ENCODE data around the gene CFAP97D1. TPM values are rescaled to one million over a fixed set of nuclear protein-coding genes. Genes with fewer than 3 reads are reported as not detected.
A peak's percentile ranks its signal among the peaks of the same experiment; 100 is the strongest.

The CFAP97D1 gene
- total RNA-seq (2014; rRNA removed; shearing (Covaris generic)) (not detected in 2 replicates), polyA plus RNA-seq (2016; fragmentation: Nextera tagmentation; extraction: Ambion mirVana) (not detected in 2 replicates)

DNA sequence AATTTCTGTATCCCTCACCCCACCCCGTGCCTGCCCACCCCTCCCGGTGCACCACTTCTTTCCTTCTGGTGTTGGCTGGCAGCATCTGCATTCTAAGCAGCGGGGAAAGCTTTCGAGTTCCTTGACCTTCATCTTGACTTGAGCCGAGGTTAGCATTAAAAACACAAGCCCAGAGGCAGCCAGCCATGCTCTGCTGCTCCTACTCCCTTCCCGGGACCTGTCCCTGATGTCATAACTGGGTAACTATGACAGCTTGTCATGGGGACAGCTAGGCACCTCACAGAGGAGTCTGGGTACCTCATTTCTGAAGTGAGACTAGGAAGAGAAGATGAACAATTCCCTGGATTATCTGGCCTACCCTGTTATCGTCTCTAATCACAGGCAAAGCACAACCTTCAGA, at the start of gene CFAP97D1:
Gene CFAP97D1, plus strand, starts transcription at position 301 of the 400 bp plus-strand sequence. Its CDS starts 28 bp downstream, at position 329.
- 0 out of 2 replicates have a peak within 1 kb of the TSS, but pooled peaks have one; percentile 92 for H3K27ac ChIP-seq
- H3K9ac ChIP-seq = peak within 1 kb of the TSS; percentile 98
- peak within 1 kb of the TSS; percentile 93 for H2AFZ ChIP-seq
- peaks cover 23% of the 10 kb centered on the region for H3K4me1 ChIP-seq (ENCODE audit: insufficient read depth)
- H3K36me3 ChIP-seq (ENCODE audit: low read depth) = no peaks in the 10 kb centered on the region
- no peaks in the 10 kb centered on the region for H4K20me1 ChIP-seq (ENCODE audit: insufficient read depth)
- H3K79me2 ChIP-seq (ENCODE audit: insufficient read depth) = peaks cover 20% of the 10 kb centered on the region
- H3K9me3 ChIP-seq (ENCODE audit: low read depth) = no peaks in the 10 kb centered on the region
- H3K27me3 ChIP-seq (replicated peaks; ENCODE audit: insufficient read depth) = peaks cover 8% of the 10 kb centered on the region
- no peaks in the 10 kb centered on the region for H3K9me2 ChIP-seq (ENCODE audit: insufficient read depth)
- WGBS, 2 experiments (ENCODE audit: low coverage in 1 of 2, low lambda C conversion rate in 2 of 2, missing lambda C conversion rate in 2 of 2) = 87 to 89% methylated on average over 7 of the region's 7 CpGs
- H3K4me2 ChIP-seq (ENCODE audit: unreplicated experiment) = peak within 1 kb of the TSS; percentile 93
- no peak for DNase-seq
- in situ Hi-C loops (cut with MboI) = no loop called here
- H3K4me3 ChIP-seq = peak within 1 kb of the TSS; percentile 79
- TF ChIP-seq EZH2 (IDR thresholded peaks at IDR 0.05; ENCODE audit: insufficient read depth, poor library complexity, severe bottlenecking) (no peak), EZH2phosphoT487 (IDR thresholded peaks at IDR 0.05; ENCODE audit: insufficient read depth, low read depth) (no peak)
- H3F3A ChIP-seq (ENCODE audit: insufficient read depth) = peaks cover 18% of the 10 kb centered on the region

GRCh38 chr17:43732958-43733357, 47.3 kb upstream of the CFAP97D1 start:
- in situ Hi-C loops (cut with MboI) = no loop called here
- no peak for TF ChIP-seq EZH2phosphoT487 (IDR thresholded peaks at IDR 0.05; ENCODE audit: insufficient read depth, low read depth)
- no peak for TF ChIP-seq EZH2 (IDR thresholded peaks at IDR 0.05; ENCODE audit: insufficient read depth, poor library complexity, severe bottlenecking)
- H3K9ac ChIP-seq = no peak overlapping the region
- no peaks in the 10 kb centered on the region for H3K9me3 ChIP-seq (ENCODE audit: low read depth)
- no peaks in the 10 kb centered on the region for H3K27me3 ChIP-seq (replicated peaks; ENCODE audit: insufficient read depth)
- H3K36me3 ChIP-seq (ENCODE audit: low read depth) = no peaks in the 10 kb centered on the region
- no peak overlapping the region for H2AFZ ChIP-seq
- H3K9me2 ChIP-seq (ENCODE audit: insufficient read depth) = no peaks in the 10 kb centered on the region
- peaks cover 54% of the 10 kb centered on the region for H3K4me1 ChIP-seq (ENCODE audit: insufficient read depth)
- peak overlapping the region; percentile 2; the same call in 1 of the 2 replicates for H3K27ac ChIP-seq
- peaks cover 32% of the 10 kb centered on the region for H3F3A ChIP-seq (ENCODE audit: insufficient read depth)
- no peaks in the 10 kb centered on the region for H4K20me1 ChIP-seq (ENCODE audit: insufficient read depth)
- peak overlapping the region; percentile 13 for H3K4me2 ChIP-seq (ENCODE audit: unreplicated experiment)
- peak; percentile 91 for DNase-seq
- 66 to 68% methylated on average over 2 of the region's 2 CpGs for WGBS, 2 experiments (ENCODE audit: low coverage in 1 of 2, low lambda C conversion rate in 2 of 2, missing lambda C conversion rate in 2 of 2)
- H3K79me2 ChIP-seq (ENCODE audit: insufficient read depth) = no peaks in the 10 kb centered on the region
- H3K4me3 ChIP-seq = no peak overlapping the region

GRCh38 chr17:43733956-43734355, 46.3 kb upstream of the CFAP97D1 start:
- no peak for TF ChIP-seq EZH2 (IDR thresholded peaks at IDR 0.05; ENCODE audit: insufficient read depth, poor library complexity, severe bottlenecking)
- TF ChIP-seq EZH2phosphoT487 (IDR thresholded peaks at IDR 0.05; ENCODE audit: insufficient read depth, low read depth) = no peak
- no peak for DNase-seq
- H2AFZ ChIP-seq = no peak overlapping the region
- H3K79me2 ChIP-seq (ENCODE audit: insufficient read depth) = no peaks in the 10 kb centered on the region
- 0 out of 2 replicates have a peak overlapping the region, but pooled peaks have one; percentile 13 for H3K4me3 ChIP-seq
- H3K27ac ChIP-seq = peak overlapping the region; percentile 73
- no peaks in the 10 kb centered on the region for H4K20me1 ChIP-seq (ENCODE audit: insufficient read depth)
- peak overlapping the region; percentile 53 for H3K4me2 ChIP-seq (ENCODE audit: unreplicated experiment)
- WGBS, 2 experiments (ENCODE audit: low coverage in 1 of 2, low lambda C conversion rate in 2 of 2, missing lambda C conversion rate in 2 of 2) = 8 to 23% methylated on average over 1 of the region's 1 CpG
- no peaks in the 10 kb centered on the region for H3K36me3 ChIP-seq (ENCODE audit: low read depth)
- in situ Hi-C loops (cut with MboI) = no loop called here
- peaks cover 32% of the 10 kb centered on the region for H3F3A ChIP-seq (ENCODE audit: insufficient read depth)
- peaks cover 54% of the 10 kb centered on the region for H3K4me1 ChIP-seq (ENCODE audit: insufficient read depth)
- no peaks in the 10 kb centered on the region for H3K27me3 ChIP-seq (replicated peaks; ENCODE audit: insufficient read depth)
- no peaks in the 10 kb centered on the region for H3K9me2 ChIP-seq (ENCODE audit: insufficient read depth)
- no peaks in the 10 kb centered on the region for H3K9me3 ChIP-seq (ENCODE audit: low read depth)
- no peak overlapping the region for H3K9ac ChIP-seq

DNA sequence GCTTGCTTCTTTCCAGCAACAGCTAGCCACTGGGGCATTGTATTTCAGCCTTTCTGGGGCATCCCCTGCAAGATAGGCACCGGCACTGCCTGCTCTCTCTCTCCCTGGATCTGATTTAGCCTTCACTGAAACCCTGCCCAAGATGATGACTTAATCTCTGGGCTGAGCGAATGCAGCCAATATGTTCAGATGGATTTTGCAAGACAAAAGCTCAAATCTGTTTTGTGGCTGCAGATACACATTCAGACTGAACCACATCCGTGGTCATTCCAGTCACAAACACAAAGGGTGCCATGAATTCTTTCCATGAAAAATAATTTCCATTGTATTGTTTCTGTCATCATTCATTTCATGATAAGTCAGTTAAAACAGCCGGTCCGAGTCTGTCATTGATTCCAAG, 45.9 kb upstream of the CFAP97D1 start:
- in situ Hi-C loops (cut with MboI) = no loop called here

More for the DNA sequence above, 45.9 kb upstream of the CFAP97D1 start:
- no peaks in the 10 kb centered on the region for H3K9me2 ChIP-seq (ENCODE audit: insufficient read depth)
- peak overlapping the region; percentile 73 for H3K27ac ChIP-seq
- H3K27me3 ChIP-seq (replicated peaks; ENCODE audit: insufficient read depth) = no peaks in the 10 kb centered on the region
- DNase-seq = peak; percentile 92
- H3F3A ChIP-seq (ENCODE audit: insufficient read depth) = peaks cover 32% of the 10 kb centered on the region
- H3K4me3 ChIP-seq = peak overlapping the region; percentile 20; the same call in 1 of the 2 replicates
- H3K9me3 ChIP-seq (ENCODE audit: low read depth) = no peaks in the 10 kb centered on the region
- no peaks in the 10 kb centered on the region for H3K79me2 ChIP-seq (ENCODE audit: insufficient read depth)
- no peak overlapping the region for H3K9ac ChIP-seq
- TF ChIP-seq EZH2phosphoT487 (IDR thresholded peaks at IDR 0.05; ENCODE audit: insufficient read depth, low read depth) (peak; percentile 85; the same call in 1 of the 2 replicates), EZH2 (IDR thresholded peaks at IDR 0.05; ENCODE audit: insufficient read depth, poor library complexity, severe bottlenecking) (no peak)
- H3K4me2 ChIP-seq (ENCODE audit: unreplicated experiment) = peak overlapping the region; percentile 53
- 1 to 3% methylated on average over 5 of the region's 5 CpGs for WGBS, 2 experiments (ENCODE audit: low coverage in 1 of 2, low lambda C conversion rate in 2 of 2, missing lambda C conversion rate in 2 of 2)
- no peaks in the 10 kb centered on the region for H4K20me1 ChIP-seq (ENCODE audit: insufficient read depth)
- H3K36me3 ChIP-seq (ENCODE audit: low read depth) = no peaks in the 10 kb centered on the region
- H3K4me1 ChIP-seq (ENCODE audit: insufficient read depth) = peaks cover 54% of the 10 kb centered on the region
- no peak overlapping the region for H2AFZ ChIP-seq

Data from GM23248 (cell line).